ENCODE results near the gene ERC2. TPM values are rescaled to one million over a fixed set of nuclear protein-coding genes. Genes with fewer than 3 reads are reported as not detected.
"Not testable (repeated sequence)": the region's sequence is repeated elsewhere in the genome, so short reads cannot be mapped to it uniquely, and the experiment has no call there.

The ERC2 gene
- total RNA-seq, 2 donors from 2014 or later, result 0.21 to 0.30 TPM

DNA sequence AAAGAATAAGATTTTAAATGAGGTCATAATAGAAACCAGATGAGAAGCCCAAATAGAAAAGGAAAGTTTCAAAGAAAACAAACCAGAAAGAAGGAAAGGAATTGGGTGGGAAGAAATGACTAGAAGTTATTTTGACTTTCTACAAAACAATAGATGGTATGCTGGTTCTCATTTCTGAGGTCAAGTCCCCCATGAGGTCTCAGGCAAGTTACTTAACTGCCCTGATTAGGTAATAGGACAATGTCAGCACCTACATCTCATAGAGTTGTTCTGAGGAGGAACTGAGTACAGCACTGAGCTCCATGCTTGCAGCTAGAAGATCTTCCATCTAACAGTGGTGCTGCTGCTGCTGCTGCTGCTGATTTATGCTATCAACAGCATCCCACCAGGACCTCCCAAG lies 185.9 kb downstream of the ERC2 start:
- intact Hi-C loops (cut with DNase I), result no loop called here
- Histone ChIP-seq H3K4me1 (no peaks in the 10 kb centered on the region), H3K9me3 (no peaks in the 10 kb centered on the region), H3K9ac (ENCODE audit: low read depth in 2 of 2, low read length in 2 of 2) (no peak overlapping the region), H3K27me3 (no peaks in the 10 kb centered on the region), H3K36me3 (no peaks in the 10 kb centered on the region), H3K4me3 (no peak overlapping the region), H3K27ac (no peak overlapping the region)
- DNase-seq, result no peak
- TF ChIP-seq CTCF (IDR thresholded peaks at IDR 0.05), result no peak

DNA sequence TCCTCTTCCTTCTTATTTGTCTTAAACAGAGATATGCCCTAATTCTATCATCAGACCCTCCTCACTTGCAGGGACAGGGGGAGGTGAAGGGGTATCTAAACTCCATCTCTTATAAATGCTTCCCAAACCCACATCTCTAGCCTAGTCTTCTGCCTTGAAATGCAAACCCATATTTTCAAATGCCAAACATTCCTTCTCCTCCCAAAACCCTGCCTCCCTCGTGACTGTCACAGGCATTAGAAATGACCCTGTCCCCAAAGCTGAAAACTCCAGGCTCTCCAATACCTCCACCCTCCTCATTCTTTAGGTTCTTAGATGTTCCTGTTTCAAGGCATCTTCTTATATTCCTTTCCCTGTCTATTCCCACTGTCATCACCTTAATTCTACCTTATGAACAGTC lies 191.0 kb downstream of the ERC2 start:
- H3K4me3 ChIP-seq, result no peak overlapping the region
- TF ChIP-seq CTCF (IDR thresholded peaks at IDR 0.05), result no peak
- H3K27ac ChIP-seq, result no peak overlapping the region
- no peak for DNase-seq
- intact Hi-C loops (cut with DNase I), result no loop called here
- no peaks in the 10 kb centered on the region for H3K27me3 ChIP-seq
- no peak overlapping the region for H3K9ac ChIP-seq (ENCODE audit: low read depth in 2 of 2, low read length in 2 of 2)
- H3K9me3 ChIP-seq, result no peaks in the 10 kb centered on the region
- no peaks in the 10 kb centered on the region for H3K36me3 ChIP-seq
- no peaks in the 10 kb centered on the region for H3K4me1 ChIP-seq

DNA sequence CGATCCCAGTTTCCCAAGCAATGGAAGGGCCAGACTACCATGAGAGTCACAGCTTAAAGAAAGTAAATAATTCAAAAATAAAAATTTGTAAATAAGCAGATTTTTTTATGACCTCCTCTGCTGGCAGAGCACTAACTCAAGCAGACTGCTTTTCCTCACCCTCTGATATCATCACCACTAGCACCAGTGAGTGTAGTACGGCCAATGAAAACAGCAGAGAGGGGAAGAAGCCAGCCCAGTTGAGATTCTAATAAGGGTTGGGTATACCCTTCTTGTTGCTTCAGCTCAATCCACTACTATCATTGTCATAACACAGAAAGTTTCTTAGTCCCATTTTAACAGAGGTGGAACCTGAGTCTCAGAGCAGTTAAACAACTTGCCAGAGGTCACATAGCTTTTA lies 193.1 kb downstream of the ERC2 start:
- TF ChIP-seq CTCF (IDR thresholded peaks at IDR 0.05), result no peak
- H3K27me3 ChIP-seq, result no peaks in the 10 kb centered on the region
- H3K9me3 ChIP-seq, result no peaks in the 10 kb centered on the region
- no peaks in the 10 kb centered on the region for H3K4me1 ChIP-seq
- H3K27ac ChIP-seq, result no peak overlapping the region
- H3K4me3 ChIP-seq, result no peak overlapping the region
- H3K36me3 ChIP-seq, result no peaks in the 10 kb centered on the region
- intact Hi-C loops (cut with DNase I), result no loop called here
- no peak overlapping the region for H3K9ac ChIP-seq (ENCODE audit: low read depth in 2 of 2, low read length in 2 of 2)
- no peak for DNase-seq

- H3K27ac ChIP-seq, result no peak overlapping the region
- H3K9me3 ChIP-seq, result no peaks in the 10 kb centered on the region
- no peaks in the 10 kb centered on the region for H3K4me1 ChIP-seq
- no peak overlapping the region for H3K9ac ChIP-seq (ENCODE audit: low read depth in 2 of 2, low read length in 2 of 2)
- no peak for DNase-seq
- no peak overlapping the region for H3K4me3 ChIP-seq
- no peaks in the 10 kb centered on the region for H3K36me3 ChIP-seq
- intact Hi-C loops (cut with DNase I), result no loop called here
- no peaks in the 10 kb centered on the region for H3K27me3 ChIP-seq
- no peak for TF ChIP-seq CTCF (IDR thresholded peaks at IDR 0.05)
Observed at GRCh38 chr3:56269755-56270535, 198.3 kb downstream of the ERC2 start.

DNA sequence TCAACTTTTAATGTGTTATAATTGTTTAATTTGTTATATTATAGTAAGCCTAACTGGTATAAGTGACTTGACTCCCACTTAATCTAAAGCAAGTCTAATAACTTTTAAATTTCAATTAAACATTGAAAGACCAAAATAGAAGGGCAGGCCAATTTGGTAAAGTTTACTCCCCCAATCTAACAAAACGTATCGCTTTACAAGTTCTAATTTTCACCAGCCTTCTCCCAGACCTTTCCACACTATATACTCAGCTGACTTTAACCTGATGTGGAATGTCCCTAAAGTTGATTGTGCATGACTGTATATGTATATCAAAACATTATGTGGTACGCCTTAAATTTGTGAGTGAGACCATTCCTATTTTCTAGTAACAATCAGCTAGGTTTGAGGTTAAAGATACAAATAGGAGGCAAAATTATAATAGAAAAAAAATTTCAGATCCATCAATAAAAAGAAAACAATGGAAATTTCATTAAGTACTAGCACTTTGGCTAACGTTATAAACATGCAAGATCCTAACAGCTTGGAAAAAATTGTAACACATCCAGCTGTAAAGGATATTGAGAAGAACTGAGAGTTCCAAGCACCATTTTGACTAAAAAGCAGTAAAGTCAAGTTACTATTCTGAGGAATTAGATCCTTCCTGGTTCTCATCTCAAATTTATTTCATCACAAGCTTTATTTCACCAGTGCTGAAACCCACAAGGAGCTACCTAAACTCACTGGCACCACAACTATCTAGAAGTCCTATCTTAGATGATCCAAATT lies 199.5 kb downstream of the ERC2 start:
- intact Hi-C loops (cut with DNase I), result no loop called here
- H3K9me3 ChIP-seq, result no peaks in the 10 kb centered on the region
- no peak for DNase-seq

DNA sequence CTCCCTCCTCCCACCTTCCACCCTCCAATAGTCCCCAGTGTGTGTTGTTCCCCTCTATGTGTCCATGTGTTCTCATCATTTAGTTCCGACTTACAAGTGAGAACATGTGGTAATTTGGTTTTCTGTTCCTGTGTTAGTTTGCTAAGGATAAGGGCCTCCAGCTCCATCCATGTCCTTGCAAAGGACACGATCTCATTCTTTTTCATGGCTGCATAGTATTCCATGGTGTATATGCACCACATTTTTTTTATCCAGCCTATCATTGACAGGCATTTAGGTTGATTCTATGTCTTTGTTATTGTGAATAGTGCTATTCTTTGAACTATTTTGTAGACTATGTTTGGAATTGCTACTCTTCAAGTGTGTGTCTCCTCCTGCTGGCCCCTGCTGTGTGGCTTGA lies 206.4 kb downstream of the ERC2 start:
- H3K4me1 ChIP-seq; H3K27me3 ChIP-seq; H3K9ac ChIP-seq (ENCODE audit: low read depth in 2 of 2, low read length in 2 of 2); H3K27ac ChIP-seq; intact Hi-C loops (cut with DNase I); H3K9me3 ChIP-seq; DNase-seq; H3K36me3 ChIP-seq; H3K4me3 ChIP-seq: not testable (repeated sequence)

More for the DNA sequence above, 199.5 kb downstream of the ERC2 start:
- Histone ChIP-seq H3K9ac (ENCODE audit: low read depth in 2 of 2, low read length in 2 of 2) (no peak overlapping the region), H3K4me1 (no peaks in the 10 kb centered on the region), H3K27me3 (no peaks in the 10 kb centered on the region), H3K36me3 (no peaks in the 10 kb centered on the region), H3K4me3 (no peak overlapping the region), H3K27ac (no peak overlapping the region)
- TF ChIP-seq CTCF (IDR thresholded peaks at IDR 0.05), result no peak
